GM11168 (cell line): ENCODE measurements around the gene CHM.
"Not testable (repeated sequence)": the region's sequence is repeated elsewhere in the genome, so short reads cannot be mapped to it uniquely, and the experiment has no call there.

Experiments used
- in situ Hi-C: fragments of 300-500 bp; cut with MboI; formaldehyde crosslinking; loops from one replicate; pipeline ENCODE4 v1.12.0; 2022; ENCODE audit warnings: low sequenced_read_pairs; ENCODE audit not compliant: unreplicated experiment

Gene CHM, protein sequence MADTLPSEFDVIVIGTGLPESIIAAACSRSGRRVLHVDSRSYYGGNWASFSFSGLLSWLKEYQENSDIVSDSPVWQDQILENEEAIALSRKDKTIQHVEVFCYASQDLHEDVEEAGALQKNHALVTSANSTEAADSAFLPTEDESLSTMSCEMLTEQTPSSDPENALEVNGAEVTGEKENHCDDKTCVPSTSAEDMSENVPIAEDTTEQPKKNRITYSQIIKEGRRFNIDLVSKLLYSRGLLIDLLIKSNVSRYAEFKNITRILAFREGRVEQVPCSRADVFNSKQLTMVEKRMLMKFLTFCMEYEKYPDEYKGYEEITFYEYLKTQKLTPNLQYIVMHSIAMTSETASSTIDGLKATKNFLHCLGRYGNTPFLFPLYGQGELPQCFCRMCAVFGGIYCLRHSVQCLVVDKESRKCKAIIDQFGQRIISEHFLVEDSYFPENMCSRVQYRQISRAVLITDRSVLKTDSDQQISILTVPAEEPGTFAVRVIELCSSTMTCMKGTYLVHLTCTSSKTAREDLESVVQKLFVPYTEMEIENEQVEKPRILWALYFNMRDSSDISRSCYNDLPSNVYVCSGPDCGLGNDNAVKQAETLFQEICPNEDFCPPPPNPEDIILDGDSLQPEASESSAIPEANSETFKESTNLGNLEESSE

DNA sequence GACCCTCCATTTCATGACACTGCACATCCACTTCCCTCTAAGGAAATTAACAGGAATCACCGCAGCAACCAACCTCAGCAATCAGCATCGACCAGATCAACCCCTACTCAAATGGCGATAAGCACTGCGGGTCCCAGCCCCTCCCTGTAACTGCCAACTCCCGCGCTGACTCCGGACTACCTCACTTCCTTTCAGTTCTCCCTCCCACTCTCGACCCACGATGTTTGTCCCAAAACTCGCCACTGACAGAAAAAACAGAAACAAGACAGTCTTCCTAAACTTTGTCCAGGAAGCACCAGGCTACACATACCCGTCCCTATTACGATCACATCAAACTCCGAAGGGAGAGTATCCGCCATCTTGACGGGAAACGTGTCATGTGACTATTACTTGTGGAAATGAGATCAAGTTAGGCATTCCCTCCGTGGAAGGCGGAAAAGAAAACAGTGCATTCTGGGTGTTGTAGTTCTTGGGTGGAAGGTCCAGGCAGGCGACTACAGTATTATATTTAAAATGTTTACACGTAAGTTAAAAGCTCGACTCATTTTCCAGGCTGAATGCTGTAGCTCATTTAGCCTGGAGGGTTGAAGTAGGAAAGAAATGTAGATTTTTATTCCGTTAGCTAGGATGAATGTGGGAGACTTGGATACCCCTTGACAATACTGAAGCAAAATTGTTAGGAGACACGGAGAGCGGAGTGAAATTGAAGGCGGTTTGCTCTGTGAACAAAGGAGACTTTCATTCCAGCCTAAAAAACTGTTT, at the start of gene CHM:
Gene CHM, minus strand, starts transcription at position 385 of the 762 bp plus-strand sequence. Its CDS starts 26 bp downstream, at position 359.
- in situ Hi-C loops: no loop called here

DNA sequence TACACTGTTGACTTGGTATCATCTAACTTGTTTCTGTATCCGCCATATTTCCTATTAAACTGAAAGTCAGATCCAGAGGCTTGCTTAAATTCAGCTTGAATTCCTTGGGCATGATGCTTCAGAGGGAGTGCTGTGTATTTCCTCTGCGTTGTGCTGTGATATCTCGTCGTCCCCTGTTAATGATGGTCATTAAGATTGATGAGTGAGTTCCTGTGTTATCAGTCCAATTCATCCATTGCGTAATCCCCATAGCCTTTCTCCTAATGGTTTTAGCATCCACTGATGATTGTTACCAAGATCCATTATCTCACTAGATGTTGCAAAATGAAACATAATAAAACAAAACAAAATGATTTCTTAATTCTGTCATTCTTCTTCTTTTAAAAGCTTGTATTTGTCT, 31.3 kb upstream of the CHM start:
- in situ Hi-C loops: no loop called here

DNA sequence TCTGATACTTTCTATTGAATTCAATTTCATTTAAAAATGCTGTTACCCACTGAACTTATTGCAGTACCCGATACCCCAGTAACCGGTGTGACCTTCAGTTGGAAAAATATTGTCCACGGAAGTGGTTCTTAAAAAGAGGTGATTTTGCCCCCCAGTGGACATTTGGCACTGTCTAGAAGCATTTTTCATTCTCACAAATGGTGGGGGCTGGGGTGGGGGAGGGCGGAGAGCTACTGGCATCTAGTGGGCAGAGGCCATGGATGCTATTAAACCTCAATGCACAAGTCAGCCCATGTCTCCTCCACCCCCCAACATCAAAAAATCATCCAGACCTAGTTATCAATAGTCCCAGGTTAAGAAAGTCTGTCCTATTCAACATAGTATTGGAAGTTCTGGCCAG, 19.6 kb upstream of the CHM start:
- in situ Hi-C loops: no loop called here

DNA sequence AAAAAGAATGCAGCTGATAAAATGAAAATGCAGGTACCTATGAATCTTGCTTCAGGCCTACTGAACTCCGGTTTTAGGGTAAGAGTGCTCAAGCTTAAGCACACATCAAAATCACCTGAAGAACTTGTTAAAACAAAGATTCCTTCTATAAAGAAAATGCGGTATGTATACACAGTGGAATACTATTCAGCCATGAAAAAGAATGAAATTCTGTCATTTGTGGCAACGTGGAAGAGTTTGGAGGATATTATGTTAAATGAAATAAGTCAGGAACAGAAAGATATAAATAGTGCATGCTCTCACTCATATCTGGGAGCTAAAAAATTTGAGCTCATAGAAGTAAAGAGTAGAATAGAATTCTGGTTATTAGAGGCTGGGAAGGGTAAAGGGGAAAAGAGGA, 14.0 kb upstream of the CHM start:
- in situ Hi-C loops: no loop called here

DNA sequence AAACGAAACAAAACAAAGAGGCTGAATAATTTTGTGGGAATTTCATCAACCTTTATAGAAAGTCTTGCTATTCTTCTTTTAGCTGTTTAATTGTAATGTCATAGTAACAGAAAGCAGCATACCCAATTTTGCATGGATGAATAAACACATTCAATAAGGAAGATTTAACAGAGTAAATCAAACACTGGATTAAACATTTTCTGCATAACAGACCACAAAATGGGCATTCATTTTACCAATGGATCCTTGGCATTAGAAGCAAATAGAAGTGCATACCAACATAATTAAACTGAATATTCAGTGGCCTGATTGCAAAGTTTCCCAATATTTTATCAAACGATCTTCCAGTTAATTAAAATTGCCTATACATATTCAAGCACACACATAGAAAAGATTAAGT, 4.4 kb upstream of the CHM start:
- in situ Hi-C loops: no loop called here

DNA sequence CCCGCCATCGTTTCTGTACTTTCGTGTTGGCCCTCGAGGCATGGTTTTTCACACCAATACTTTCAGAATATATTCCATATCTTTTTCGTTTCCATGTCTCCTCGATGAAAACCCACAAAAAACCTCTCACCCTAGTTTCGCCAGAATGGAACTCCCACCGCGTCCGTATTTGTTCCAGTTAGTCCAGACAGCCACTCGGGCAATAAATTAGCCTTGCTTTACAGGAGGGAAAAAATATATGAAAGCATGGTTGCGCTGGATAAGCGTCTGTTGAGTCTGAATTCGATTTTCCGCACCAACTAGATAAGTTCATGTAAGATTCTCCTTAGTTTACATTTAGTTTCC, 550 bp upstream of the CHM start:
- in situ Hi-C loops: no loop called here

DNA sequence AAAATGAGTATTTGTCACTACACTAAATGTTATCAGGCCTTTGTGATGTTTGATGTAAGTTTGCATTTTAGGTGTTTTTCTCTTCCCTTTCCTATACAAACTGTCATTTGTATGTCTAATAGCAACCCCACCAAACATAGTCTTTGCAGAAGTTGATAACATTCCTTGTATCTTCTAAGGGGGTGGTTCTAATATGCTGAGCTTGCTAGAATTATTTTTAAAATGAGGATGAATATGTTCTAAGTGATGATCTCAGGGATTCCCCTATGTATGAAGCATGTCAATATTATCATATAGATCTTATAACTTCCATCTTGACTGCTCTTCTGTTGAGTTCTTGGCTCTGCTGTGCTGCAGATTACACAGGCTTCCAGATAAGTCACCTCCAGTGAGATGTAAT, 3.1 kb downstream of the CHM start:
- in situ Hi-C loops: no loop called here

DNA sequence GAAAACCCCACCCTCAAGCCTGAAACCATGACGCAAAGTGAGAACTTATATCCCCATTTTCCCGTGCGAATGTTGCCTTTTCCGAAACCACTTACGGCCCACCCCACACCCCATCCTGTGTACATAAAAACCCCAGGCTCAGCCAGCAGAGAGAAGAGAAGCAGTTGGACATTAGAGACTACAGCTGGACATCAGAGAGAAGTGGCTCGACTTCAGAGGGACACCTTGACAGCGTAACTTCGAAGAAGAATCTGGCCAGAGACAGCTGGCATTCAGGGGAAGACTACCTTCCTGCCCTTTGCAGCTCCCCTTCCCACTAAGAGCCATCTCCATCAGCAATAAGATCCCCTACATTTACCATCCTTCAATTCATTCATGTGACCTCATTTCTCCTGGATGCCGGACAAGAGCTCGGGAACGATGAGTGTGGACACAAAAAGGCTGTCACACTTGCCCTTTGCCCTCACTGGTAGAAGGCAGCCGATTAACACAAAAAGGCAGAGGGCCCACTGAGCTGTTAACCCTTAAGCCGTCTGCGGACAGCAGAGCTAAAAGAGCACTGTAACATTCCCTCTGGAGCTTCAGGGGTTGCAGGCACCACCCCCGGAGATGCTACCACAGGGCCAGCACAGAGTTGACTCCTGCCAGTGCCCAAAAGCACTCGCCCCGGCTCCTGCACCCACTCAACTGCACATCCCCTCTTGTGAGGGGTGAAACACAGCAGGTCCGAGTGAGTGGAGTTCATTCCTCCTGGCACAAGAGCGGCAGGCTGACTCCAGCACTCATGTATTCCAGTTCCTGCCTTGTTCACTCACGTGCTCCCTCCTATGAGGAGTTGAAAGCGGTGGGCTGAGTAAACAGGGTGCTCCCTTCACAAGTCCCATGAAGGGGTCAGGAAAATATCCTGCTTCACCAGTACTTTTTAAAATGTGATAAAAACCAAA, 7.5 kb downstream of the CHM start:
- in situ Hi-C loops: no loop called here

DNA sequence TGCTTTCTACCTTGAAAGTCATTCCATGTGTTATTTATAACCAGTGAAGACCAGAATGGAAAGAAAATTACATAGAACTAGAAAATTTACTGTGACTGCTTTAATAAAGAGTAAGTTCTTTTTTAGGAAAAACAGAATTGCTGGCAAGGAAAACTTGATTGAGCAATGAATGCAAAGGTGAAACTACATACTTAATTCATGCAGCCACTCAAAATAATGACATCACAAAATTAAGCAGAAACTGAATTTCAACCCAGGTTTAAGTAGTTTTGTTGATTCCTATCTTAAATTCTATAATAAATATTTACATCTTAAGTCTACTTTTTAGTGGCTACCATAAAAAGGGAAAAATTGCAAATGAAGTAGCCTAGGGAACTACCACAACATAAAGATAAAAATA, 14.0 kb downstream of the CHM start:
- in situ Hi-C loops: no loop called here

DNA sequence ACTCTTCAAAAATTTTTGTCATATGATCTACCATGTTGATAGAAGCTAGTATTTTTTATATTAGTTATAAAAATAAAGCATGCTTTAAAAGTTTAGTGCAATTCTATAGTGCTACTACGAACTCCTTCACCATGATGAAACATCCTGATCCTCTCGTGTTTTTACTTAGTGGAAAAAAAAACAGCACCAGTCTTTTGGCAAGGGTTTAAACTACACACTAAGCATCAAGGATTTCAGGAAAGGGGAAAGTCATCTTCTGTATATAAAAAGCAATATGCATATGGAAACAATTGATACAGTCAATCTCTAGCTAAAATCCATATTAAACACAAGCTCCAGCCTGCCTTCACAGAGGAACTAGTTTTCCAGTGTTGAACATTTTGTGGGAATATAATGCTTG, 18.7 kb downstream of the CHM start:
- in situ Hi-C loops: no loop called here

DNA sequence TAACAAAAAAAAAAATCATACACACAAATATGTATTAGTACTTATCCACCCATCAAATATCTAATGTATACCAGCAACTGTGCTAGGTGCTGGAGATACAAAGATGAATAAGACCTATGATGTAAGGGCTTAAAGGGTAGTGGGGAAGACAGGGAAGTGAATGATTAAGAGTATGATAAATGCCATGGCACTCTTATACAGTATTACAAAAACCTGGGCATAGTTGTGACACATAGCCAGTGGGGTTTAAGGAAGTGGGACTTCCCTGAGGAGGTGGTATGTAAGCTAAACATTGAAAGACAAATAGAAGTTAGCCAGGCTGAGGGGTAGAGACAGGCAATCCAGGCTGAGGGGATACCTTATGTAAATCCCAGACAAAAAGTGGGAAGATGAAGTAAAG, 23.5 kb downstream of the CHM start:
- in situ Hi-C loops: no loop called here

DNA sequence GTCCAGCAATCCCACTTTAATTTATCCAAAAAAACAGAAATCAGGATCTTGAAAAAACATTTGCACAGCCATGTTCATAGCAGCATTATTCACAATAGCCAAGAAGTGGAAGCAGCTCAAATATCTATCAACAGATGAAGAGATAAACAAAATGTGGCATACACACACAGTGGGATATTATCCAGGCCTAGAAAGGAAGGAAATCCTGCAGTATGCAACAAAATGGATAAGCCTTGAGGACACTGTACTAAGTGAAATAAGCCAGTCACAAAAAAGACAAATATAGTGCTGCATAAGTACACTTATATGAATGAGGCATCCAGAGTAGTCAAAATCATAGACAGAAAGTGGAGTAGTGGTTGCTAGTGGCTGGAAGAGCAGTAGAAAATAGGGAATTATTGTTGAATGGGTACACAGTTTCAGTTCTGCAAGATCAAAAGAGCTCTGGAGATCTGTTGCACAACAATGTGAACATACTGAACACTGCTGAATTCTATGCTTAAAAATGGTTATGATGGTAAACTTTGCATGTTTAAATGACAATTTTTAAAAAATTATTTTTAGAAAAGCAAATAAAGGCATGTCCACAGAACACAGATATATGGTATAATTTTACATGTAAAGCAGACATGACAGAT, 25.6 kb downstream of the CHM start:
- in situ Hi-C loops: no loop called here

DNA sequence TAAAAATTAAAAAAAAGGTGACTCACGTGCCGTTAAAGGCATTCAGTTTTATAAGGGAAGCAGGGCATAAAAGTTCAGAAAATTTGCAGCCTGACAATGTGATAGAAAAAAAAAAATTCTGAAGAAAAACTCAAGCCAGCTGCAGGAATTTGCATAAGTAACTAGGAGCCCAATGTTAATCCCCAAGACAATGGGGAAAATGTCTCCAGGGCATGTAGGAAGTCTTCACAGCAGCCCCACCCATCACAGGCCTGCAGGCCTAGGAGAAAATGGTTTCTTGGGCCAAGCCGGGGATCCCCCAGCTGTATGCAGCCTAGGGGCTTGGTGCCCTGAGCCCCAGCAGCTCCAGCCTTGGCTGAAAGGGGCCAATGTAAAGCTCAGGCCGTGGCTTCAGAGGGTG, 31.2 kb downstream of the CHM start:
- in situ Hi-C loops: no loop called here

DNA sequence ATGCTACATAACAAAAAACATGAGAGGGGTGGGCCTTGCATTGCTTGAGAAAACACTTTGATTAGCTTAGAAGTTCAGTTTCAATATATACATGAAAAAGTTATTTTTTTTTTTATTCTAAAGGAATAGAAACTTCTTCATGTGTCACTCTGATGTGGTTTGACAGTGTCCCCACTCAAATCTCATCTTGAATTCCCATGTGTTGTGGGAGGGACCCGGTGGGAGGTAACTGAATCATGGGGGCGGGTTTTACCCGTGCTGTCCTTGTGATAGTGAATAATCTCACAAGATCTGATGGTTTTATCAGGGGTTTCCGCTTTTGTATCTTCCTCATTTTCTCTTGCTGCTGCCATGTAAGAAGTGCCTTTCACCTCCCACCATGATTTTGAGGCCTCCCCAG, 32.4 kb downstream of the CHM start:
- in situ Hi-C loops: not testable (repeated sequence)

DNA sequence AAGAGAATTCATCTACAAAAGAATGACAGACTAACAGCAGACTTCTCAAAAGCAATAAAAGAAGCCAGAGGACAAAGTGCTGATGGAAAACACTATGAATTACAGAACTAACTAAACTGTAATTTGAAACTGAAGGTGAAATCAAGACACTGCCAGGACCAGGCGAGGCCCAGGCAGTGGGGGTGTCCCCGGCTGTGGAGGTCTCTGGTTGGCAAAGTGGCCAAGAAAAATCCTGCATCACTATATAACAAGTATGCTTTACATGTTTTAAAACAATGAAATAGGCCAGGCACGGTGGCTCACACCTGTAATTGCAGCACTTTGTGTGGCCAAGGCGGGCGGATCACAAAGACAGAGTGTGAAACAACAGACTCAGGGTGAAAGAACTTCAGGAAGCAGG, 32.9 kb downstream of the CHM start:
- in situ Hi-C loops: no loop called here

DNA sequence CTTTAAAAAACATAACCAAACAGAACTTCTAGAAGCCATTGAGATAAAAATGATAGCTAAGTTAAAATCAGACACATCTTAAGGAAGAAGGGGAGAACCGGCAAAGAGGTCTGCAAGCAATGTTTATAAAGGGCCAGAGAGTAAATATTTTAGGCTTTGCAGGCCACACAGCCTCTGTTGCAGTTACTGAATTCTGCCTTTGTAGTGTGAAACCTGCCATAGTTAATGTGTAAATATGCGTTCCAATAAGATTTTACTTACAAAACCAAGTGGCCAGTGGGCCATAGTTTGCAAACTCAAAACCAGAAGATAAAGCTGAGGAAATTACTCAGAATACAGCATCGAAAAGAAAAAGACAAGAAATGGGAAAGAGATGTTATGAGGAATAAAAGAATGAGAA, 33.6 kb downstream of the CHM start:
- in situ Hi-C loops: no loop called here

DNA sequence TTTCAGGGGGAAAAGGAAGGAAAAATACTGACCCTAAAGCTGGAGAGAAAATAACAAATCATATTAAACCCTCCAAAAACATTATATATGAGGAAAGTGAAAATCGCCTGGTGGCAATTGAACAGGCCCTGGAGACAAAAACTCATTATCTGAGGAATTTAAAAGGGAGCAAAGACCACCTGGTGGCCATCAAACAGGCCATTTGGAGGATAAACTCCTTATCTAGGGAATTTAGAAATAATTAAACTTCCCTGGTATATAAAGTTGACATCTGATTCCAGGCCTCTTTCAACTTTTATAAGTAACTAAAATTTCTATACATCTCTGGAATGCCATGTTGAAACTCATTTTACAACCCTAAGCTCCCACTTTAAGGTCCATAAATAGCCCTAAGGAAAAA, 35.2 kb downstream of the CHM start:
- in situ Hi-C loops: no loop called here

DNA sequence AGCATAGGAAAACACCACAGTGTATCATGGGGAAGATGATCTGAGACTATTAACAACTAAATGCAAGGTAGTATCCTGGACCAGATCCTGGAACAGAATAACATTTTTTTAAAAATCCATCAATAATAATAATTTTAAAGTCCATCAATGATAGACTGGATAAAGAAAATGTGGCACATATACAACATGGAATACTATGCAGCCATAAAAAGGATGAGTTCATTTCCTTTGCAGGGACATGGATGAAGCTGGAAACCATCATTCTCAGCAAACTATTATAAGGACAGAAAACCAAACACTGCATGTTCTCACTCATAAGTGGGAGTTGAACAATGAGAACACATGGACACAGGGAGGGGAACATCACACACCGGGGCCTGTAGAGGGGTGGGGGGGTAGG, 37.6 kb downstream of the CHM start:
- in situ Hi-C loops: not testable (repeated sequence)

DNA sequence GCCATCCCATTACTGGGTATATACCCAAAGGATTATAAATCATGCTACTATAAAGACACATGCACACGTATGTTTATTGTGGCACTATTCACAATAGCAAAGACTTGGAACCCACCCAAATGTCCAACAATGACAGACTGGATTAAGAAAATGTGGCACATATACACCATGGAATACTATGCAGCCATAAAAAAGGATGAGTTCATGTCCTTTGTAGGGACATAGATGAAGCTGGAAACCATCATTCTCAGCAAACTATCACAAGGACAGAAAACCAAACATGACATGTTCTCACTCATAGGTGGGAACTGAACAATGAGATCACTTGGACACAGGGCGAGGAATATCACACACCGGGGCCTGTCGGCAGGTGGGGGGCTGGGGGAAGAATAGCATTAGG, 39.5 kb downstream of the CHM start:
- in situ Hi-C loops: not testable (repeated sequence)
